Thyroid gland (tissue), 4 donors: Measurements from ENCODE around the gene CDH16.

ENCODE experiments used
- POLR2A ChIP-seq, 2 donors: fragments of 450-650 bp; IDR thresholded peaks; one replicate each; pipeline ENCODE4 v1.6.1; 2017; ENCODE audit warnings: antibody characterized with exemption in 2 of 2, mild to moderate bottlenecking in 2 of 2, moderate library complexity in 1 of 2
- TF ChIP-seq, protein P1 (sequence below), 6 experiments: fragments of 200-600 bp in 3 of 6; fragments of 450-650 bp in 3 of 6; sonication (generic) in 3 of 6; IDR thresholded peaks; one replicate each; pipeline ENCODE4 v1.5.1; 2016 to 2019; ENCODE audit warnings: antibody characterized with exemption in 6 of 6, mild to moderate bottlenecking in 2 of 6, inconsistent platforms in 1 of 6, moderate library complexity in 1 of 6

DNA sequence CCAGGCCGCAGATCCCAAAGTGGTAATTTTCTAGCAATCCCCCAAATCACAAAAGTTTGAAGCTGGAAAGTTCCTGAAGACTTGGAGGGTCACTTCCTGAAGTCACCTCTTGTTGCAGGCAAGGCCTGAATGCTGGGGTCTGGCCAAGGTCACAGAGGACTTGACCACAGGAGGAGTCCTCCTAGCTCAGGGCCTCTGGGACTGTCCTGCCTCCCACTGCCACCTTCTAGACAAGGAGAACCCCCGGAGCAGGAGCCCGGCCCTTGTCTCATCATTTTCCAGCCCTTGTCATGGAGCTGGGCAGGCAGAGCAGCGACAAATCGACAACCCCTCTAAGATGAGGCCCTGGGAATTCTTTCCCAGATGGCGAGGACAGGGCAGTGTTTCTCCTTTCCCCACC lies 330 bp downstream of the CDH16 start:
- TF ChIP-seq, protein P1, sequence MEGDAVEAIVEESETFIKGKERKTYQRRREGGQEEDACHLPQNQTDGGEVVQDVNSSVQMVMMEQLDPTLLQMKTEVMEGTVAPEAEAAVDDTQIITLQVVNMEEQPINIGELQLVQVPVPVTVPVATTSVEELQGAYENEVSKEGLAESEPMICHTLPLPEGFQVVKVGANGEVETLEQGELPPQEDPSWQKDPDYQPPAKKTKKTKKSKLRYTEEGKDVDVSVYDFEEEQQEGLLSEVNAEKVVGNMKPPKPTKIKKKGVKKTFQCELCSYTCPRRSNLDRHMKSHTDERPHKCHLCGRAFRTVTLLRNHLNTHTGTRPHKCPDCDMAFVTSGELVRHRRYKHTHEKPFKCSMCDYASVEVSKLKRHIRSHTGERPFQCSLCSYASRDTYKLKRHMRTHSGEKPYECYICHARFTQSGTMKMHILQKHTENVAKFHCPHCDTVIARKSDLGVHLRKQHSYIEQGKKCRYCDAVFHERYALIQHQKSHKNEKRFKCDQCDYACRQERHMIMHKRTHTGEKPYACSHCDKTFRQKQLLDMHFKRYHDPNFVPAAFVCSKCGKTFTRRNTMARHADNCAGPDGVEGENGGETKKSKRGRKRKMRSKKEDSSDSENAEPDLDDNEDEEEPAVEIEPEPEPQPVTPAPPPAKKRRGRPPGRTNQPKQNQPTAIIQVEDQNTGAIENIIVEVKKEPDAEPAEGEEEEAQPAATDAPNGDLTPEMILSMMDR (IDR thresholded peaks at IDR 0.05), result no peak
- no peak for TF ChIP-seq POLR2A (IDR thresholded peaks at IDR 0.05)
